NCI-H345 (cell line): ENCODE measurements around the gene PANX2.

Experiments used
- DNase-seq: peaks from one replicate; lab custom pipeline; 2025; lab: John Stamatoyannopoulos, UW

Gene PANX2

DNA sequence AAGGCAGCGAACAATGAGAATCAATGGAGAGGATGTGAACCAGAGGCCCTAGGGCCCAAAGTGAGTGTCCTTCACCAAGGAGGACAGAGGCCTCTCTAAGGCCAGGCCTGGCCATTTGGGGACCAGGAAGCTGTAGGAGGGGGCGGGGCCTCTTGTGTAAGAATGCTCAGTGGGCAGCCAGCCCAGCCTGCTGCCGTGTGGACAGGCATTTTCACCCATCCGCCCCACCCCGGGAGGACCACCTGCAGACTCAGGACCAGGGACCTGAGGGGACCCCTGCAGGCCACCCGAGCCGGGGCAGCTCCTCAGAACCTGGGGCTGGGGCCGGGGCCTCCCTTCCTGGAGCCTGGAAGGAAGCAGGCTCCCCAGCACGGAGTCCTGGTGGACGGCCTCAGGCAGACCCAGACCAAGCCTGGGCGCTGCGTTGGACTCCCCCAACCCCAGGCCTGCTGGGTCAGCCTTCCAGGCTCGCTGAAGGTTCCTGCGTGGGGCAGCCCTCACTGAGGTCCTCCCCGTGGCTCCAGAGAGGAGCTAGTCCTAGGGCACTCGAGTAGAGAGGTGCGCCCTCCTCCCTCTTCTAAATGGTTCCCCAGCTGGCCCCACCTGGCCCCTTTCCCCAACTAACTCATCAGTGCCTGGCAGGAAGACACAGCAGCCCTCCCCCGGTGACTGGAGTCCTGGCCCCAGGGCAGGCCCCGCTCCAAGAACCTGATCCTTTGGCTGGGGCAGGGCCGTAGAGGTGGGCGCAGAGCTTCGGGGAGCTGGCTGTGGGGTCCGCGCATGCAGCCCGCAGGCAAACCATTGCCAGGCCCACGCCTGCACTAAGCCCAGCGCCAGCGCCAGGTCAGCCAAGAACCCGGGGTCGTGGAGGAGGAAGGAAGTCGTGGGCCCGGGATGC lies 13.7 kb downstream of the PANX2 start:
- no peak for DNase-seq

DNA sequence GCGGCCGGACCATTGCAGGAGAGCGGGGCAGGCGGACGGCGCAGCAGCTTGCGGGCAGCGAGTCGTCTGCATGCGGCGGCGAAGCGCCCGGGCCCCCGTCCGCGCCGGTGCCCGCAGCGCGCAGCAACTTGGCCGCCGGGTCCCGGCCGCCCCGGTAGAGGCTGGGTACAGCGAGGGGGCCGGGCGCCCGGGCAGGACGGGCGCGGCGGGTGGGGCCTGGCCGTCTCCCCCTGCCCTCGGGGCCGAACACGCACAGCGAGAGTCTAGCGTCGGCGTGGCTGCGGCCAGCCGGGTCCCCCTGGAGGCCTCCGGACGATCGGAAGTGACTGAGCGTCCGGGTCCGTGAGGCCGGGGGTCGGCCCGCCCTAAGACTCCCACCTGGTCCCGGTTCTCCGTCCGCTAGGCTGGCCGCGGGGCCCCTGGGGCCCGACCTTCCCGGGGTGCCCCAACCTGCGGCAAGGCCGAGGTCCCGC lies 14.4 kb downstream of the PANX2 start:
- DNase-seq = no peak

DNA sequence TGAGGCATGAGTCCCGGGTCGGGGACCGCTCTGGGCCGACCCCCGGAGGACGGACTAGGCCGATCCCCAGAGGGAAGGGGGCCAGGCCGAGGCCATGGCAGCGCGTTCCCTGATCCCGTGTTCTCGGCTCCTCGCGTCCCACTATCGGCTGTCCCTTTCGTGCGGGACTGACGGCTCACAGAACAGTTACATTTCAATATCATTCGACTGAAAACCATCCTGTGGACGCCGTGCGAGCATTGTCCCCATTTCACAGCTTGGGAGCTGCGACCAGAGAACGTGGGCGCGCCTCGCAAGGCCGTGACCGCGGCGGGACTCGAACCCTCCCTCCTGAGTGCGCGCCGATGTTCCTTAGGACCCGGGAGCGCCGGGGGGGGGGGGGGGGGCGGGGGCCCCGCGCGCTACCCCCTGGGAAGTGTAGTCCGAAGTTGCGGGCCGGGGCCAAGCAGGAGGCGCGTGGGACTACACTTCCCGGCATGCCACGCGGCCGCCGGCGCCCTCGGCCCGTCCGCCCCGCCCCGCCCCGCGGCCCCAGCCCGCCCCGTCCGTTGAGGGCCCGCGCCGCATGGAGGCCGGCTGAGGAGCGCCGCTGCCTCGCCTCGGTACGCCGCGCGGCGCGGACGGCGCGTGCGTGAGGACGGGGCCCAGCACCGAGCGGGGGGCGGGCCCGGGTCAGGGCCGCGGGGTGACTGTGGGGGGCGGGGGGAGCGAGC lies 15.0 kb downstream of the PANX2 start, which contains the start of gene TRABD:
Gene TRABD, plus strand, starts transcription at position 539 of the 713 bp plus-strand sequence. CDS start 7,148 bp downstream, outside the sequence.
- peak; percentile 88 for DNase-seq

DNA sequence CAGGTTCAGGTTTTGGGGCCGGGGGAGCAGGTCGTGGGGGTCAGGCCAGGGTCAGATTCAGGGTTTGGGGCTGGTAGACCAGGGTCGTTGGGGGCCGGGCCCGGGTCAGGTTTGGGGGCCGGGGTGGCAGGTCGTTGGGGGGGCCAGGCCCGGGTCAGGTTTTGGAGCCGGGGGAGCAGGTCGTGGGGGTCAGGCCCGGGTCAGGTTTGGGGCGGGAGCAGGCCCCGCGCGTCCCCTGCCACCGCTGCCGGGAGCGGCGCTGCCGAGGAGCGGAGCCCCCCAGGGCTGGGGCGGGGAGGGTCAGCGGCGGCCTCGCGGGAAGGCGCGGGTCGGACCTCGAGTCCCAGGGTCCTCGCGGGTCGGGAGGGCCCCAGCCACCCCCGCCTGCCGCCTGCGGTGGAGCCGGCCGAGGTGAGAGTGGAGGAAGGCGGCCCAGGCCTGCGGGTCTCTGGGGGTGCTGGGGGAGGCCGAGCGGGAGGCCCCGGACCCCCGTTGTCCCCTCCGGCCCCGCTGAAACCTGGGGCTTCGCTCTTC lies 15.7 kb downstream of the PANX2 start:
- no peak for DNase-seq

DNA sequence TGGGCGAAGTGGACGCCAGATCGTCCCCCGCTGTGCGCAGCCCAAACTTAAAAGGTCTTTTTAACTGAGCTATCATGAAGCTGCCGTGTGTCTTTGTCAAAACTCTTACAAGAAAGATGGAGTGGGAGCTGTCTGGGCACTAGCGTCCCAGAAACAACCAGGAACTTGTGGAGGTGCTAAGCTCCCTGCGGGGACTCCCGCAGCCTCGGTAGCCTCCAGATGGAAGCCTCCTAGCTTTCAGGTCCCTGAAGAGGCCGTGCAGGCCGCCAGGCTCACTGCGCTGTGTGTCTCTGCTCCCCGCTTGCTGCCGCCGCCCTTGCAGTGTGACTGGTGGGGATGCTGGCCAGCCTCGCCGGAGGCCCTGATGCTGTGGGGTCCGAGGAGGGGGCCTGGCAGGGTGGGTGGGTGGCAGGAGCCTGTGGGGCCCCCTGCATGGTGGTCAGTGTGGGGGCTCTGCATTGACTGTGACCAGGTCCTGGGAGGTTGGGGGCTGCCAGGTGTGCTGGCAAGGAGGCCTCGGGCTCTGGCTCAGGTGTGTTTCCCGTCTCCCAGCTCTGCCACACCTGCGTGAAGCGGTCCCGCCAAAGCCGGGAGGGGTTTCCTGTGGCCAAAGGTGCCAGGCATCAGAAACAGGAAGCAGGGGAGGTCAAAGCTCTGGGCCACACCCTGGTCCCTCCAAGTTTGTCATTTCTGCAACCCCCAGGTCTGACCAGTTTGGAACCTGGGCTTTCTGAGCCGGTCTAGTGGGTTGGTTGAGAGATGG lies 16.4 kb downstream of the PANX2 start:
- DNase-seq = peak; percentile 18

DNA sequence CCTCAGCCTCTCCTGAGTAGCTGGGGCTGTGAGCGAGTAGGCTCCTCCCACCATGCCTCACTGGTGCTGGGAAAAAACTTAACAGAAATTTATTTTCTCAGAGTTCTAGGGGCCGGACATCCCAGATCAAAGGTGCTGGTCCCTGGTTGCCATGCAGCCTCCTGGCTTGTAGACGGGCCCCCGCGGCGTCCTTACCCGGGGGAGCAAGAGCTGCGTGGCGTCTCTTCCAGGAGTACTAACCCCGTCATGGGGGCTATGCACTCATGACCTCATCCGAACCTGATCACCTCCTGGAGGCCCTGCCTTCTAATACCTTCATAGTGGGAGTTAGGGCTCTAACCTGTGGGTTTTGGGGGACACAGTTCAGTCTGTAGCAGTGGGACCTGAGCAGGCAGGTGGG lies 17.8 kb downstream of the PANX2 start:
- DNase-seq = no peak

DNA sequence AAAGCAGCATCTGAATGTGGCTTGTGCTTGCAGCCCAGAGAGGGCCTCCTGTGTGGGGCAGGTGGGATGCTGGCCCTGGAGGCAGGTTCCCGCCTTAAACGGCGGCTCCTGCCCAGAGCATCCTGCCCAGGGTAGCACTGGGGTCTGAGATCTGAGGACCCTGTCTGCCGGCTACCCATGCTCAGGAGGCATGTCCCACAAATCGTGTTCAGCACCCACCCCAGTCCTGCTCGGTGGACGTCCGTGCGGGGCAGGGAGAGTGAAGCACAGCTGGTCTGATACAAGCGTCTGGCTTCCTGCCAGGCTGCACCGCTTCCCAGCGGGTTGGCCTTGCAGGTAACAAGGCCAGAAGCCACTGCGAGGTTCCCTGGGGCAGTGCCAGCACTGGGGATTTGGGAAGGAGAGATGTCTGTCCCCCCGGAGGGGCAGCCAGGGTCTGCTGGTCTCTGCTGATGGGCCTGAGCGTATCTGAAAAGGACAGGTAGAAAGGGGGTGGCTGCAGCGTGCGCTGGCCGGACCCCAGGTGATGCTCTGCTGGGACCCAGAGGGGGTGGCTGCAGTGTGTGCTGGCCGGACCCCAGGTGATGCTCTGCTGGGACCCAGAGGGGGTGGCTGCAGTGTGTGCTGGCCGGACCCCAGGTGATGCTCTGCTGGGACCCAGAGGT lies 18.8 kb downstream of the PANX2 start:
- peak; percentile 71 for DNase-seq

DNA sequence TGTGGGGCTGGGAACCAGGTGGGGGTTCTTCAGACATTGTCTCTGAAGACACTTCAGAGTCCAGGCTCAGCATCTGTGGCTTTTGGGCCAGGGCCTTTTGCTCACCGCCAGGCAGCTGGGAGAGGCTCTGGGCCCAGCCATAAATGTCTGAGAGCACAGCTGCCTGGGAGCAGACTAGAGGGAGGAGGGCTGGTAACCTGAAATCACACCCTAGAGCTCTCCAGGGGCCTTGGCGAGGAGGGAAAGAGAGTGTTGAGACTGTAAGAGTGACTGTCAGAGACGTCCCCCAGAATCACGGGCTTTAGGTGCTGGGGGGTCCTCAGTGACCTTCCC lies 19.3 kb downstream of the PANX2 start:
- peak; percentile 60 for DNase-seq

DNA sequence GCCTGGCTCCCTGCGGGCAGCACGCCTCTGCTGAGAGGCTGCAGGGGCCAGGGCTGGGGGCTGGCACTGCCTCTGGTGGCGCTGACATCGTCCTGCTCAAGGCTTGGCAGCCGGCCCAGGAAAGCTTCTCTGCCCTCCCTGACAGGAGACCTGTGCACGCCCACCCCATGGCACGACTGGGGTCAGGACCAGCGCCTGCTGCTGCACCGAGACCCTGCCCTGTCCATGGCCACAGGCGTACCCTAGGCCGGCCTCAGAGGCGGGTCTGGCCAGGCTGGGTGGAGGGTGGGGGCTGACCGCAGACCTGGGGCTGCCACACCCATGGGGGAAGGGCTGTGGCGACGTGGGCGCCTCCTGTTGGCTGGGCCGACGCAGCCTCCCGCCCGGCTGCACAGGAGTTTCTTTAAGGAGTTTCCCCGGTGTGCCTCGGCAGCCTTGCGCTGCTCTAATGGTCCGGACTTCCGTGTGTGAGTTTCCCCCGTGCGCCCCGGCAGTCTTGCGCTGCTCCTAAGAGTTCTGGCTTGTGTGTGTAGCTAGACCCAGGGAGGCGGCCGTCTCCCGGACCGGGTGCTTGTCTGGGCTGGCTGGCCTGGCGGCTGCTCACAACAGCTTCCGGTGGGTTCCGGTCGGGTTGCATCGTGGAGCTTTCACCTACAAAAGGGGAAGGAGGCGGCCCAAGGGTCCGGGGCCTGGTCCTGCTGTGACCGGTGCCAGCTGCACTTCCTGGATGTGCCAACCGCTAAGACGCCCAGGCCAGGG lies 19.8 kb downstream of the PANX2 start:
- DNase-seq = peak; percentile 65

DNA sequence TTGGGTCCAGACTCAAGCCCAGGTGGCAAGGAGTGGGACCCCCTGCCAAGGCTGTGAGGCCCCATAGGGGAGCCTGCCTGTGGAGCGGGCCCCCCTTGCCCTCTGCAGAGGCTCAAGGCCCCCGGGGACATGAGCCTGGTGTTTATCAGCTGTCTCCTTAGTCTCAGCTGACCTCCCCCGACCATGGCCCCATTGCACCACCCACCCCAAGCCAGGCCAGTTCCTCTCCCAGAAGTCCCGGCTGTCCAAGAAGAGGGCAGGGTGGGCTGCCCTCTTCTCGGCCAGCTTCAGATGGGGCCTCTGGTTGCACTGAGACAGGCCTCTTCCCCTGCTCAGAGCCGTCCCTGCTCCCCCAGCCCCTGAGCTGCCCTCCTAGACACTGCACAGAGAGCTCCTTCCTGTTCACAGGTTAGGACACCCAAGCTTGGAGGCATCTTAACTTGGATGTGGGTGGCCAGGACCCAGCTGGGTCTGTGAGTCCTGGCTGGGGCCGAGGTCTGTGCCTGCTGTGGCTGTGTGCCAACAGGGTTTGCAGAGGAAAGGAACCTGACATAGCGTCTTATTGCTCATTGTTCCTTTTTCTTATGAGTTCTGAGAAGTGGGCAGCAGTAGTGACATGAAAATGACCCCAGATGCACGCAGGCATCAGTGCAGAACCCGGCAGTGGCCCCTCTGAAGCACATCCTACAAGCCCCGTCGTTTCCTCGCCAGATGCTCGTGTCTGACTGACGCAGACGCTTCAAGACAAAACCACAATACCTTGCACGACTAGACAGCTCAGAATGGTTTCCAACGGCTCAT lies 20.6 kb downstream of the PANX2 start:
- no peak for DNase-seq

DNA sequence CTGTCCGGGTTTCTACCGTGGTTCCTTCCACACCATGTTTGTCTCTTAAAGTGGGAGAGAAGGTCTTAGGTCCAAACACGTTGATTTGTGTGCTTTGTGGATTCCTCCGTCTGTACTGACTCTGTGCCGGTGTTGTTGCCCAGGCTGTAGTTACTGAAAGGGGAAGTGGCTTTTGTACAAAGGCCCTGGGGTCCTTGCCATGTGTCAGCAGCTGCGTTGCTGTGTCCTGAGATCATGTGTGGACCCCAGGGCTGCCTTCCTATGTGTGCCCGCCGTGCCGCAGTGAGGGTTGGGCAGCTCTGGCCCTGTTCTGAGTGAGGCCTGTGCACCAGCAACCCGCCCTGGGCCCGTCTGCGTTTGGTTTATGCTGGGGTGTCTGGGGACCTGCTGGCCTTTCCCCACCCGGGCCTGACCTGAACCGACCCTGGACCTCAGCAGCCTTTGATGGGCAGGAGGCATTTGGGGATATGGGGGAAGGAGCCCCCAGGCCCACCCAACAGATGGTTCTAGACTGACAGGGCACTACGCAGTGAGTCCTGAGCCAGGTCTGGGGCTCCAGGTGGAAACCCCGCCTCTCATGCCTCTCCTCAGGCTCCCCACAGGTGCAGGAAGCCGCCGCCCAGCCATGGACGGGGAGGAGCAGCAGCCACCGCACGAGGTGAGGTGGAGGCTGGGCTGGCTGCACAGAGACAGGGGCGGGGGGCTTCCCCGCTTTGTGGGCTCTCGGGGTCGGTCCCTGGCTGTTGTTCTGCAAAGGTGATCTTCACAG lies 22.1 kb downstream of the PANX2 start:
- DNase-seq = no peak

DNA sequence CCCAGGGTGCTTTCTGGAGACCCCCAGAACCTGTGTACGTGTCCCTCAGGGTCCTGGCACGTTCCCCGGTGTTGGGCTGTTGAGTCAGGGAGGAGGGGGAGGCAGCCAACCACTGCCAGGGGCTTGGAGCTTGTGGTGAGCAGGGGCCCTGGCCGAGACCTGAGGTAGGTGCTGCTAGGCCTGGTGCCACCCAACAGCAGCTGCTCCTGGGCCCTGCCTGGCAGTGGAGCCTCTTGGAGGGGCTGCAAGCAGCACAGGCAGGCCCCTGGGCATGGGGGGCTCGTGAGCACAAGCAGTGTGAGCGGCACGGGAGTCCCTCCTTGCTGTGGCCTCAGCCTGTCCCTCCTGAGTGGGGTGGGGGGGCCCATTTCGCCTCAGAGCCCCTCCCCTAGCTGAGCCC lies 23.1 kb downstream of the PANX2 start:
- no peak for DNase-seq

DNA sequence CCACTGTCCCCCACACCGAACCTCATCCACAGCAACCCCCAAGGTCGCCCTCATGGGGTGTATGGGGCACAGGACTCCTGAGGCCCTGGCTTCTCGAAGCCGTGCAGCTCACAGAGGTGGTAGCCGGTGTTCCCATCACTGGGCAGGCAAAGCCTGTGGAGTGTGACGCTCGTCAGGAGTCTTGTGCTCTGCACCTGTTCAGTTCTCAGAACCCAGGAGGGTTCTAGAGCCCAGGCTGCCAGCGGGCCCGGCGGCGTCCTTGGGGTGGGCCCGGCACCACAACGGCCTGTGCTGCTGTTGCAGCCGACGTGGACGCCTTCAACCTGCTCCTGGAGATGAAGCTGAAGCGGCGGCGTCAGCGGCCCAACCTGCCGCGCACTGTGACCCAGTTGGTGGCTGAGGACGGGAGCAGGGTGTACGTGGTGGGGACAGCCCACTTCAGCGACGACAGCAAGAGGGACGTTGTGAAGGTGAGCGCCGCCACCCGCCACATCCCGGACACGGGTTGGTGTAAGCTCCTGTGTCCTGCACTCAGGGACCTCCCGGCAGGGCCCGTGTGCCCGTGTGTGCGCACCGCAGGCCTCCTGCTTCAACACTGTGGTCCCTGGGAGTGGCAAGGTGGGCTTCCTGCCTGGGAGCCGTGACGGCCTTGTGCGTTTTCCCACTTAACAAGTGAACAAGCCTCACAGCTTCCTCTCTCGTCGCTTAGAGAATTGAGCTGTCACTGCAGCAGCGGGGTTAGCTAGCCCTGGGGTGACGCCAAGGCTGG lies 23.7 kb downstream of the PANX2 start:
- no peak for DNase-seq

DNA sequence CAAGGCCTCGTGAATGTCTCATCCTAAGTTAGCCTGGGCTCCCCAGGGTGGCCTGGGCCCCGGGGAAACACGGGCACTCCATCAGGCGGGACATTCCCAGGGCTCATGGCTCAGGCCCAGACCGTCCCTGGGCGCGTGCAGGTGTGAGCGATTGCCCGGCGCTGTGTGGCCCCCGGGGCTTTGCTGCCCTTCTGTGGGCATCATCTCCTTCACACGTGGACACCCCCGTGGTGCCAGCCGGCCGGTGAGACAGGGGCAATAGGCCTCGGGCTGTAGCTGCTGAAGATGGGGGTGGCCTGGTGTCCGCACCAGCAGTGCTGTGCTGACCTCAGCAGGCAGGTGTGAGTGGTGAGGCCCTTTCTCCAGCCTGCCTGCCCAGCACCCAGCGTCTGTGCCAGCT lies 25.7 kb downstream of the PANX2 start:
- DNase-seq = no peak

DNA sequence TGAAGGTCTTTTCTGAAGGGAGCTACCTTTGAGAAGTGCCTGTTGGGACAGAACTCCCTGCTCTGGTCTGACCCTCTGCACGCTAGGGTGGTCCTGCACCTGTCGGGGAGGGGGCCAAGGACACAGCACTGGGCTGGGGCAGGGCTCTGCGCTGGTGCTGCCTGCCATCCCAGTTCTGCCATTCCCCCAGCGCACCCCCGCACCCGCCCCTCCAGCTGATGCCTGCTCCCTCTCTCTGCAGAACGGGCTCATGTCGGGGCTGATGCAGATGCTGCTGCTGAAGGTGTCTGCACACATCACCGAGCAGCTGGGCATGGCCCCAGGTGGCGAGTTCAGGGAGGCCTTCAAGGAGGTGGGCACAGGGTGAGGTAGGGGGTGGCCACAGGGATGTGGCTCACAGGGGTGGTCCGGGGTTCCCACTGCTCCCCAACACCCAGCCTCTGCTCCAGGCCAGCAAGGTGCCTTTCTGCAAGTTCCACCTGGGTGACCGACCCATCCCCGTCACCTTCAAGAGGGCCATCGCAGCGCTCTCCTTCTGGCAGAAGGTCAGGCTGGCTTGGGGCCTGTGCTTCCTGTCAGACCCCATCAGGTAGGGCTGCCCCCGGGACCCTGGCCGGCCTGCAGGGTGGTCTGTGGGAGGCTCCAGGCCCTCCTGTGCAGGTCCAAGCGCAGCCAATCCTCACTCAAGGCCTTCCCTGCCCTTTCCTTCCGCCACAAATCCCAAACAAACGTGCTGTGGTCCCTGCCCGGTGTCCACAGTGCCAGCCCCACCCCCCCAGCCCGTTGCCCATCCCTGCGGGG lies 26.7 kb downstream of the PANX2 start:
- no peak for DNase-seq

DNA sequence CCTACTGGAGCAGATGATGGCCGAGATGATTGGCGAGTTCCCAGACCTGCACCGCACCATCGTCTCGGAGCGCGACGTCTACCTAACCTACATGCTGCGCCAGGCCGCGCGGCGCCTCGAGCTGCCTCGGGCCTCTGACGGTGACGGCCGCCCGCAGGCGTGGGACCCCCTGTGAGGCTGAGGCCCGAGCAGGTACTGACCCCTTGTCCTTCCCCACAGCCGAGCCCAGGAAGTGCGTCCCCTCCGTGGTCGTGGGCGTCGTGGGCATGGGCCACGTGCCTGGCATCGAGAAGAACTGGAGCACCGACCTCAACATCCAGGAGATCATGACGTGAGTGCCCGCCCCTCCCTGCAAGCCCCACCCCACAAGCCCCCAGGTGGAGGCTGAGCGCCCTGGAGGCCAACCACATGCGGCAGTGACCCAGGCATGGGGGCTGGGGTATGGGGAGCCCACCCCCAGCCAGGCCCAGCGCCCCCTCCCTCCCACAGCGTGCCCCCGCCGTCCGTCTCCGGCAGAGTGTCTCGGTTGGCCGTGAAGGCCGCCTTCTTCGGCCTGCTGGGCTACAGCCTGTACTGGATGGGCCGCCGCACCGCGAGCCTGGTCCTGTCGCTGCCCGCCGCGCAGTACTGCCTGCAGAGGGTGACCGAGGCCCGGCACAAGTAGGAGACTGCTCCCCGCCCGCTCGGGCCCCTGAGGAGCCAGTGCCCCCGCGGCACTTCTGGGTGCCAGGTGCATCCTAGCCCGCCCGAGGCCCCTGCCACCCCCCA lies 27.5 kb downstream of the PANX2 start:
- DNase-seq = no peak

DNA sequence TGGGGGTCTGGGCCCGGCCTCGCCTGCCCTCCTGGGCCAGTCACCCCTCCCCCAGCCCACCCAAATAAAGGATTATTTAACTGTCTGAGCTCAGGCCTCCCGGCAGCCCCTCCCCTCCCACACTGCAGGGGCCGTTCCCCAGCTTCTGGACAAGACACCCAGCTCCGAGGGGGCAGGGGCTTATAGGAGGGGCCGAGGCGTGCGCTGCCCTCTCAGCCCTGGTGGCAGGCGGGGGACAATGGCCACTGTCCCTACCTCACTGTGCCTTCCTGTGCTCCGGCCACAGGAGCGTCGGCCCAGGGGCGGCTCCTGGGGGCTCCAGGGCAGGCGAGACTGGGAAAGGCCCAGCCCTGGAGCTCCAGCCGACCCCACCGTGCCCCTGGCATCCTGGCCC lies 28.1 kb downstream of the PANX2 start:
- no peak for DNase-seq
